Tibial nerve (tissue), 3 donors: ENCODE measurements around the gene BAHCC1.

Source experiments
- CTCF ChIP-seq, 5 experiments: fragments of 200-600 bp in 3 of 5; fragments of 450-650 bp in 2 of 5; sonication (generic) in 3 of 5; IDR thresholded peaks; one replicate each; pipeline ENCODE4 v1.5.1; 2016 to 2019; ENCODE audit warnings: antibody characterized with exemption in 5 of 5, mild to moderate bottlenecking in 3 of 5, moderate library complexity in 2 of 5
- POLR2A ChIP-seq, 2 donors: fragments of 450-650 bp; IDR thresholded peaks; one replicate each; pipeline ENCODE4 v1.6.1; 2017; ENCODE audit warnings: antibody characterized with exemption in 2 of 2, mild to moderate bottlenecking in 2 of 2, moderate library complexity in 2 of 2

DNA sequence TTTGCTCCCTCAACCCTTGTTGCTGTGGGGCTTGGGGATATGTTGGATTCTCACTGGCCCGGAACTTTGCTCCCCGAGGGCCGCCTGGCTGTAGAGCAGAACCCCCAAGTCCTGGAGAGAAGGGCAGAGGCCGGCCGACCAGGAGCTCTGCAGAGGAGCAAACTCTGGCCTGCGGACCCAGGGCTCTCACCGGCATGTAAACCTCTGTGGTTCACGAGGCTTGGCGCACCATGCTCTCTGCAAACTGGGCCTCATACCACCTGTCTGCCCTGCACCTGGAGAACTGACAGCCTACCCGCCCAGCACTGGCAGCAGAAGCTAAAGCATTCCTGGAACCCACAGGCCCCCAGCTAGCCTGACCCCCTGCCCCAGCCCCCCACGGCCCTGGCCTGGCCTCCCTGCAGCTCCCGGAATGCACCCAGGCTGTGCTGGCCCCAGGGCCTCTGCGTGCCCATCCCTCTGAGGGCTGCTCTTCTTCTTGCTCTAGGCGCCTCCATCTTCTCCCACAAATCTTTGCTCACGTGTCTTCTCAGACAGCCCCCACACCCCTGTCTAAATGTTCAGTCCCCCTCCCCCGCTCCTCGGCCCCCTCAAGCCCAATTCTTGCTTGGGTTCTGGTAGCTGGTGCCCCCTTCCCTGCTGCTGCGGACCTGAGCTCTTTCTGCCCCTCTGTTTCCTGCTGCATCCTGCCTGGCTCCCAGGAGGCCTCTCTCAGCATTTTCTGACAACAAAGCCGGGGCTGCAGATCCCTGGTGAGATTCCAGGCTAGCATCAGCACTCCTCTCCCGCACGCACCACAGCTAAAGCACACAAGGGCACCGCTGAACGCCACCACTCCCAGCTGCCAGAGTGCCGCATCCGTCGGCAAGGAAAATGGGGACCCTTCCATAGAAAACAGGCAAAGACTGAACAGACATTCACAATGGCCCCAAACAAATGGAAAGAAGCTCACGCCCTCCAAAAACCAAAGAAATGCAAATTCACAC lies 94.0 kb downstream of the BAHCC1 start:
- TF ChIP-seq CTCF (IDR thresholded peaks at IDR 0.05) (no peak), POLR2A (IDR thresholded peaks at IDR 0.05) (no peak)
